K562 (cell line): ENCODE results near the gene PLP2. TPM values are rescaled to one million over a fixed set of nuclear protein-coding genes. Genes with fewer than 3 reads are reported as not detected.

Source experiments
- ATAC-seq: fragments of 200-7000 bp; cut with Tn5 transposase; 3 replicates; pipeline ENCODE4 v1.9.1; 2020; ENCODE audit warnings: moderate library complexity
- BruUV-seq: library from RNA; stranded (reverse); fragments of 400-500 nt; replicated peaks from 2 replicates; lab custom pipeline; 2021; lab: Mats Ljungman, UMichigan
- CTCF ChIA-PET: fragments of 300-600 bp; formaldehyde crosslinking; extraction: SDS; loops from one replicate; lab custom pipeline; 2021; ENCODE audit warnings: low intra/inter-chr PET ratio; lab: Yijun Ruan, JAX
- POLR2A ChIA-PET: fragments of 300-600, 350-650 bp; sonication (Branson Sonifier 250); formaldehyde crosslinking; extraction: SDS; loops from one replicate; lab custom pipeline; 2021; ENCODE audit warnings: antibody characterized with exemption, inconsistent platforms; lab: Yijun Ruan, JAX
- DNase-seq, 4 experiments: peaks; one replicate each; pipeline versions ENCODE4 v3.0.0 to v3.0.0-alpha.2; 2011 to 2018; ENCODE audit warnings: low spot score in 3 of 4, mixed read lengths in 3 of 4; ENCODE audit errors: extremely low read depth in 1 of 4
- FAIRE-seq: peaks from 2 replicates; lab custom pipeline; 2011; peaks lifted over from hg19 to GRCh38; lab: Jason Lieb, UNC
- H2AFZ ChIP-seq: 2 replicates; pipeline ENCODE4 v1.6.0; 2011; ENCODE audit warnings: low read depth, low read length, control low read depth, inconsistent platforms
- H3K27ac ChIP-seq: fragments of 200-600 bp; 3 replicates; pipeline ENCODE4 v1.8.0; 2011; ENCODE audit warnings: low read depth, mild to moderate bottlenecking, control low read depth, inconsistent platforms, low read length, moderate library complexity, mixed read lengths; ENCODE audit errors: extremely low read depth
- H3K27me3 ChIP-seq, 2 experiments: fragments of 300-600 bp in 1 of 2; 2 replicates in 1 of 2; 3 replicates in 1 of 2; pipeline versions ENCODE4 v1.6.0 to v1.8.0; 2011; ENCODE audit warnings: inconsistent platforms in 2 of 2, low read length in 2 of 2, mild to moderate bottlenecking in 1 of 2, mixed read lengths in 1 of 2, moderate library complexity in 1 of 2; ENCODE audit not compliant: control insufficient read depth in 2 of 2, insufficient read depth in 2 of 2
- H3K36me3 ChIP-seq: fragments of 300-600 bp; 3 replicates; pipeline ENCODE4 v1.8.0; 2011; ENCODE audit warnings: mild to moderate bottlenecking, low read length, inconsistent platforms; ENCODE audit not compliant: control insufficient read depth, insufficient read depth
- H3K4me1 ChIP-seq, 2 experiments: fragments of 200-600 bp in 1 of 2; replicated peaks in 1 of 2; 2 replicates in 1 of 2; 3 replicates in 1 of 2; pipeline versions ENCODE4 v1.5.1 to v1.8.0; 2011; ENCODE audit warnings: inconsistent platforms in 2 of 2, low read length in 2 of 2, mild to moderate bottlenecking in 1 of 2, mixed read lengths in 1 of 2, moderate library complexity in 1 of 2; ENCODE audit not compliant: control insufficient read depth in 2 of 2, insufficient read depth in 2 of 2
- H3K4me2 ChIP-seq: 2 replicates; pipeline ENCODE4 v1.6.1; 2011; ENCODE audit warnings: low read length, control low read depth, inconsistent platforms, mixed read lengths; ENCODE audit not compliant: insufficient read depth
- H3K4me3 ChIP-seq: fragments of 200-600 bp; sonication (generic), shearing (Covaris generic); 2 replicates; pipeline ENCODE4 v1.5.1; 2016; ENCODE audit warnings: control low read depth, inconsistent platforms
- H3K79me2 ChIP-seq: fragments of 200-600 bp; 3 replicates; pipeline ENCODE4 v1.8.0; 2011; ENCODE audit warnings: low read length, inconsistent platforms; ENCODE audit not compliant: control insufficient read depth, insufficient read depth
- H3K9ac ChIP-seq, 2 experiments: 2 replicates each; pipeline versions ENCODE4 v1.6.0 to v1.6.1; 2011; ENCODE audit warnings: low read depth in 2 of 2, low read length in 2 of 2, control low read depth in 1 of 2, inconsistent platforms in 1 of 2, mild to moderate bottlenecking in 1 of 2, mixed read lengths in 1 of 2; ENCODE audit not compliant: insufficient read depth in 1 of 2
- H3K9me1 ChIP-seq: one replicate; pipeline ENCODE4 v1.6.0; 2011; ENCODE audit warnings: inconsistent platforms, mild to moderate bottlenecking, low read length, moderate library complexity; ENCODE audit not compliant: control insufficient read depth, insufficient read depth
- H3K9me3 ChIP-seq: replicated peaks from 2 replicates; pipeline ENCODE4 v1.5.1; 2011; ENCODE audit warnings: low read depth, low read length, inconsistent platforms; ENCODE audit not compliant: control insufficient read depth, insufficient read depth
- H4K20me1 ChIP-seq: replicated peaks from 2 replicates; pipeline ENCODE4 v1.6.1; 2011; ENCODE audit warnings: low read length, inconsistent platforms, mixed read lengths; ENCODE audit not compliant: control insufficient read depth, insufficient read depth
- ATF1 ChIP-seq, 2 experiments: fragments of 450-650 bp in 1 of 2; IDR thresholded peaks; 2 replicates each; pipeline ENCODE4 v1.6.1; 2016; ENCODE audit warnings: missing compliant biosample characterization in 1 of 2, missing genetic modification characterization in 1 of 2
- BHLHE40 ChIP-seq: IDR thresholded peaks from 2 replicates; pipeline ENCODE4 v1.6.1; 2011; ENCODE audit warnings: low read length, improper control_type of control experiment
- ZFP36 ChIP-seq: fragments of 150-350 bp; IDR thresholded peaks from 2 replicates; pipeline ENCODE4 v1.6.1; 2018; ENCODE audit warnings: low read length, low read depth; ENCODE audit not compliant: partially characterized antibody
- ZNF76 ChIP-seq: fragments of 250-450 bp; sonication (Bioruptor Pico); IDR thresholded peaks from 2 replicates; pipeline ENCODE4 v1.4.0; 2020; ENCODE audit warnings: mild to moderate bottlenecking, moderate library complexity, borderline replicate concordance
- WGBS: fragments of 100-300 bp; shearing (Covaris generic); methylation state at CpG from one replicate; pipeline ENCODE4 v1.1.6; 2016; ENCODE audit warnings: low coverage, mixed read lengths; ENCODE audit not compliant: insufficient coverage; ENCODE audit errors: missing lambda C conversion rate; 5-methylcytosine and 5-hydroxymethylcytosine counted together
- in situ Hi-C: fragments of 300-500 bp; cut with MboI; formaldehyde crosslinking; loops from 4 replicates; pipeline ENCODE4 v1.15.0; 2018; ENCODE audit warnings: inconsistent platforms, mixed read lengths
- intact Hi-C: fragments of 100-400 bp; cut with micrococcal nuclease; formaldehyde crosslinking; loops from 2 replicates; pipeline ENCODE4 v1.14.2; 2022
- polyA plus RNA-seq, 8 experiments: library from polyadenylated mRNA; depleted of rRNA in 4 of 8; stranded (reverse) in 5 of 8; unstranded in 3 of 8; fragments of >200 nt; fragmentation: Nextera tagmentation in 2 of 8; fragmentation: Illumina TruSeq in 1 of 8; extraction: Ambion mirVana in 2 of 8; extraction: Trizol in 1 of 8; gene quantifications; 2 replicates each; pipeline versions ENCODE4 v1.2.1 to v1.2.3, GENCODE V29; 2011 to 2014; ENCODE audit warnings: inconsistent platforms in 1 of 8, missing spikeins in 1 of 8
- total RNA-seq, 7 experiments: library from RNA; depleted of rRNA in 6 of 7; stranded (reverse); fragments of >200 nt in 6 of 7; fragmentation: Illumina TruSeq in 2 of 7; extraction: Trizol in 2 of 7; gene quantifications; 2 replicates each; pipeline versions ENCODE4 v1.2.1 to v1.2.3, GENCODE V29; 2011 to 2021; ENCODE audit warnings: low replicate concordance in 1 of 7
- TF ChIP-seq, protein P1 (sequence below): sonication (generic); IDR thresholded peaks from 2 replicates; pipeline ENCODE4 v1.6.1; 2016
- TF ChIP-seq, protein P2 (sequence below): sonication (generic); formaldehyde crosslinking; IDR thresholded peaks from 2 replicates; pipeline ENCODE4 v1.8.1; 2023; ENCODE audit warnings: mild to moderate bottlenecking, missing genetic modification reagents
- TF ChIP-seq, protein P3 (sequence below), 2 experiments: fragments of 450-650 bp; IDR thresholded peaks; 2 replicates each; pipeline ENCODE4 v1.6.1; 2018; ENCODE audit warnings: mild to moderate bottlenecking in 2 of 2, low read depth in 1 of 2; ENCODE audit not compliant: partially characterized antibody in 2 of 2

PLP2 gene
- total and polyA plus RNA-seq, 9 of the 15 experiments (the other 6 are each of a cell fraction or from before 2014, with no cell fraction given): 34.7 to 236 (median 112) TPM

DNA sequence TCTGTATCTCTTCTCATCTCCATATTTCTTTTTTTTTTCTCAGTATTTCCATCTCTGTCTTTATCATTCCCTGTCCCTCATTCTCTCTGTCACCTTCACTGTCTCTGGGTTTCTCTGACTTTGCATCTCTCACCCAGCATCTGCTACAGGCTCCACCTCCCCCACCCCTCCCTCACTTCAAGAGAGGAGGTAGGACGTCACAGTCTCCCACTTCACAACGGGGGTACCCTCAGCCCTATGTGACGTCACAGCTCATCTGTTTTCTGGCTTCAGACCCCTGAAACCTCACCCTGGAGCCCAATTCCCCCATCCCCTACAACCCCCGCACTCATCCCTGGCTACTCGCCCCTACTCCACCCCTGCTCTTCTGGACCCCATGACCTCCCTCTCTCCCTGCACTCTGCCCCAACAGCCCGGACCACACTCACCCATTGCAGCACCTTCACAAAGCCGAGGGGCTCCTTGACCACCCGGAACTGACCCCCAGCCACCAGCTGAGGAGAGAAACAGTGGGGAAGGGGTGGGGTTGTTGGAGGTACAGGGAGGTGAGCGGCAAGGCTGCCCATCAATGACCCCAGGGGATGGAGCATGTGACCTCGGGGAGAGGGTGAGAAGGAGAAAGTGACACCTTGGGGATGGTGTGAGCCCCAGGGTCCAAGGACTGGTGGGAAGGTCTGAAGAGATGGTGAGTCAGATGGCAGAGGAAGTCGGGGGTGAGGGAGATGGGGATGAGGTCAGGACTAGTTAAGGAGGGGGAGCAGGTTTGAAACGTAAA is 27.0 kb downstream of the PLP2 start:
- H3K27me3 ChIP-seq: no peaks in the 10 kb centered on the region
- H3K36me3 ChIP-seq: no peaks in the 10 kb centered on the region
- H3K9me1 ChIP-seq: no peaks in the 10 kb centered on the region
- H3K79me2 ChIP-seq: no peaks in the 10 kb centered on the region
- no peaks in the 10 kb centered on the region for H3K9me3 ChIP-seq
- H2AFZ ChIP-seq: no peak overlapping the region
- peaks cover 19 to 30% of the 10 kb centered on the region in 2 experiments; a peak in 4 of 5 replicates for H3K4me1 ChIP-seq
- CTCF ChIA-PET: no interaction called here
- ATAC-seq (no peak), FAIRE-seq (no peak), DNase-seq (no peak)
- TF ChIP-seq BHLHE40 (no peak), ATF1 (CRISPR knock-in tag; IDR thresholded peaks at IDR 0.05) (no peak), ATF1 (tag; IDR thresholded peaks at IDR 0.05) (peak; percentile 49)
- TF ChIP-seq, protein P1, sequence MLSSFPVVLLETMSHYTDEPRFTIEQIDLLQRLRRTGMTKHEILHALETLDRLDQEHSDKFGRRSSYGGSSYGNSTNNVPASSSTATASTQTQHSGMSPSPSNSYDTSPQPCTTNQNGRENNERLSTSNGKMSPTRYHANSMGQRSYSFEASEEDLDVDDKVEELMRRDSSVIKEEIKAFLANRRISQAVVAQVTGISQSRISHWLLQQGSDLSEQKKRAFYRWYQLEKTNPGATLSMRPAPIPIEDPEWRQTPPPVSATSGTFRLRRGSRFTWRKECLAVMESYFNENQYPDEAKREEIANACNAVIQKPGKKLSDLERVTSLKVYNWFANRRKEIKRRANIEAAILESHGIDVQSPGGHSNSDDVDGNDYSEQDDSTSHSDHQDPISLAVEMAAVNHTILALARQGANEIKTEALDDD: peak; percentile 69; the same call in 1 of the 2 replicates
- H3K9ac ChIP-seq: peak overlapping the region in 1 of 2 experiments; percentile 13; a peak in 2 of 4 replicates
- H4K20me1 ChIP-seq: no peaks in the 10 kb centered on the region
- H3K4me3 ChIP-seq: no peak overlapping the region
- intact Hi-C loops: no loop called here
- H3K4me2 ChIP-seq: peak overlapping the region; percentile 49; the same call in 1 of the 2 replicates
- no peak overlapping the region; the same call in 2 of the 3 replicates for H3K27ac ChIP-seq
- no TSS peak for BruUV-seq
- POLR2A ChIA-PET: no interaction called here
- in situ Hi-C loops: no loop called here
- WGBS: 6% methylated on average over 10 of the region's 12 CpGs

DNA sequence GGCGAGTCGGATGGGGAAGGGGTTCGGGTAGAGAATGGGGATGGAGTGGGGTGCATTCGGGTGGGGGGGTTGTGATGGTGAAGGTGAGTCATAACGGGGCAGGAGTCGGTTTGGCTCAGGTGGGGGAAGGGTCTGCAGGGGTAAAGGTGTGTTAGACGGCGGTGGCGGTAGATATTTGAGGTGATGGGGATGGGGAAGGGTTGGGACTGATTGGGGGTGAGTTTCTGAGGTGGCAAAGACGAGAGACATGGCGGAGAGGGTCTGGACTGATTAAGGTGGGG is 27.6 kb downstream of the PLP2 start:
- H3K4me1 ChIP-seq: peaks cover 17 to 30% of the 10 kb centered on the region in 2 experiments; a peak in 4 of 5 replicates
- WGBS: 5% methylated on average over 8 of the region's 11 CpGs
- FAIRE-seq (no peak), DNase-seq (no peak), ATAC-seq (no peak)
- ChIA-PET POLR2A (no interaction called here), CTCF (no interaction called here)
- H3K27ac ChIP-seq: no peak overlapping the region
- no peaks in the 10 kb centered on the region for H3K36me3 ChIP-seq
- in situ Hi-C loops: no loop called here
- BruUV-seq: no TSS peak
- intact Hi-C loops: no loop called here
- peak overlapping the region in 1 of 2 experiments; percentile 83; a peak in 2 of 4 replicates for H3K9ac ChIP-seq
- H3K4me2 ChIP-seq: no peak overlapping the region
- H3K4me3 ChIP-seq: peak overlapping the region; percentile 35; the same call in 1 of the 2 replicates
- H3K79me2 ChIP-seq: no peaks in the 10 kb centered on the region
- no peaks in the 10 kb centered on the region for H3K9me3 ChIP-seq
- no peaks in the 10 kb centered on the region for H4K20me1 ChIP-seq
- H2AFZ ChIP-seq: no peak overlapping the region
- no peaks in the 10 kb centered on the region for H3K27me3 ChIP-seq
- H3K9me1 ChIP-seq: no peaks in the 10 kb centered on the region
- TF ChIP-seq, protein P2, sequence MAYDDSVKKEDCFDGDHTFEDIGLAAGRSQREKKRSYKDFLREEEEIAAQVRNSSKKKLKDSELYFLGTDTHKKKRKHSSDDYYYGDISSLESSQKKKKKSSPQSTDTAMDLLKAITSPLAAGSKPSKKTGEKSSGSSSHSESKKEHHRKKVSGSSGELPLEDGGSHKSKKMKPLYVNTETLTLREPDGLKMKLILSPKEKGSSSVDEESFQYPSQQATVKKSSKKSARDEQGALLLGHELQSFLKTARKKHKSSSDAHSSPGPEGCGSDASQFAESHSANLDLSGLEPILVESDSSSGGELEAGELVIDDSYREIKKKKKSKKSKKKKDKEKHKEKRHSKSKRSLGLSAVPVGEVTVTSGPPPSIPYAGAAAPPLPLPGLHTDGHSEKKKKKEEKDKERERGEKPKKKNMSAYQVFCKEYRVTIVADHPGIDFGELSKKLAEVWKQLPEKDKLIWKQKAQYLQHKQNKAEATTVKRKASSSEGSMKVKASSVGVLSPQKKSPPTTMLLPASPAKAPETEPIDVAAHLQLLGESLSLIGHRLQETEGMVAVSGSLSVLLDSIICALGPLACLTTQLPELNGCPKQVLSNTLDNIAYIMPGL (CRISPR knock-in tag): no peak
- no peak for TF ChIP-seq ZNF76 (CRISPR knock-in tag)
- TF ChIP-seq ZFP36: no peak
- TF ChIP-seq, protein P3, sequence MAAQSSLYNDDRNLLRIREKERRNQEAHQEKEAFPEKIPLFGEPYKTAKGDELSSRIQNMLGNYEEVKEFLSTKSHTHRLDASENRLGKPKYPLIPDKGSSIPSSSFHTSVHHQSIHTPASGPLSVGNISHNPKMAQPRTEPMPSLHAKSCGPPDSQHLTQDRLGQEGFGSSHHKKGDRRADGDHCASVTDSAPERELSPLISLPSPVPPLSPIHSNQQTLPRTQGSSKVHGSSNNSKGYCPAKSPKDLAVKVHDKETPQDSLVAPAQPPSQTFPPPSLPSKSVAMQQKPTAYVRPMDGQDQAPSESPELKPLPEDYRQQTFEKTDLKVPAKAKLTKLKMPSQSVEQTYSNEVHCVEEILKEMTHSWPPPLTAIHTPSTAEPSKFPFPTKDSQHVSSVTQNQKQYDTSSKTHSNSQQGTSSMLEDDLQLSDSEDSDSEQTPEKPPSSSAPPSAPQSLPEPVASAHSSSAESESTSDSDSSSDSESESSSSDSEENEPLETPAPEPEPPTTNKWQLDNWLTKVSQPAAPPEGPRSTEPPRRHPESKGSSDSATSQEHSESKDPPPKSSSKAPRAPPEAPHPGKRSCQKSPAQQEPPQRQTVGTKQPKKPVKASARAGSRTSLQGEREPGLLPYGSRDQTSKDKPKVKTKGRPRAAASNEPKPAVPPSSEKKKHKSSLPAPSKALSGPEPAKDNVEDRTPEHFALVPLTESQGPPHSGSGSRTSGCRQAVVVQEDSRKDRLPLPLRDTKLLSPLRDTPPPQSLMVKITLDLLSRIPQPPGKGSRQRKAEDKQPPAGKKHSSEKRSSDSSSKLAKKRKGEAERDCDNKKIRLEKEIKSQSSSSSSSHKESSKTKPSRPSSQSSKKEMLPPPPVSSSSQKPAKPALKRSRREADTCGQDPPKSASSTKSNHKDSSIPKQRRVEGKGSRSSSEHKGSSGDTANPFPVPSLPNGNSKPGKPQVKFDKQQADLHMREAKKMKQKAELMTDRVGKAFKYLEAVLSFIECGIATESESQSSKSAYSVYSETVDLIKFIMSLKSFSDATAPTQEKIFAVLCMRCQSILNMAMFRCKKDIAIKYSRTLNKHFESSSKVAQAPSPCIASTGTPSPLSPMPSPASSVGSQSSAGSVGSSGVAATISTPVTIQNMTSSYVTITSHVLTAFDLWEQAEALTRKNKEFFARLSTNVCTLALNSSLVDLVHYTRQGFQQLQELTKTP (IDR thresholded peaks at IDR 0.05; ENCODE audit: low read depth in 1 of 2, partially characterized antibody in 2 of 2): no peak
